MM.1S (cell line): ENCODE data around the gene LMTK3.

Source experiments
- DNase-seq: peaks from one replicate; pipeline ENCODE4 v3.0.0-alpha.2; 2015
- H2AFZ ChIP-seq: fragments of 300-600 bp; sonication (generic); 2 replicates; pipeline ENCODE4 v1.6.0; 2016; ENCODE audit warnings: antibody characterized with exemption, low read length
- H3F3A ChIP-seq: fragments of 300-600 bp; sonication (generic); 2 replicates; pipeline ENCODE4 v1.6.1; 2016; ENCODE audit warnings: mild to moderate bottlenecking, antibody characterized with exemption, low read length, moderate library complexity, mixed read lengths; ENCODE audit not compliant: insufficient read depth
- H3K27ac ChIP-seq: fragments of 300-600 bp; sonication (generic); 2 replicates; pipeline ENCODE4 v1.5.1; 2016; ENCODE audit warnings: mild to moderate bottlenecking, low read length
- H3K27me3 ChIP-seq: fragments of 300-600 bp; sonication (generic); replicated peaks from 2 replicates; pipeline ENCODE4 v1.6.0; 2016; ENCODE audit warnings: low read length; ENCODE audit not compliant: insufficient read depth
- H3K36me3 ChIP-seq: fragments of 300-600 bp; sonication (generic); replicated peaks from 2 replicates; pipeline ENCODE4 v1.6.1; 2016; ENCODE audit warnings: mild to moderate bottlenecking, low read length, mixed read lengths; ENCODE audit not compliant: insufficient read depth
- H3K4me1 ChIP-seq: fragments of 300-600 bp; sonication (generic); 2 replicates; pipeline ENCODE4 v1.6.1; 2016; ENCODE audit warnings: low read length, mixed read lengths
- H3K4me2 ChIP-seq: fragments of 300-600 bp; sonication (generic); 2 replicates; pipeline ENCODE4 v1.6.0; 2016; ENCODE audit warnings: low read depth, low read length
- H3K4me3 ChIP-seq: fragments of 300-600 bp; sonication (generic); 2 replicates; pipeline ENCODE4 v1.5.1; 2016; ENCODE audit warnings: low read length, mixed read lengths
- H3K79me2 ChIP-seq: fragments of 300-600 bp; sonication (generic); 2 replicates; pipeline ENCODE4 v1.6.1; 2016; ENCODE audit warnings: mixed run types, low read length, mixed read lengths
- H3K9ac ChIP-seq: fragments of 300-600 bp; sonication (generic); 2 replicates; pipeline ENCODE4 v1.6.1; 2016; ENCODE audit warnings: low read length, mixed read lengths
- H3K9me2 ChIP-seq: fragments of 300-600 bp; sonication (generic); replicated peaks from 2 replicates; pipeline ENCODE4 v1.6.1; 2016; ENCODE audit warnings: mild to moderate bottlenecking, low read length, mixed read lengths; ENCODE audit not compliant: insufficient read depth
- H3K9me3 ChIP-seq: fragments of 300-600 bp; sonication (generic); replicated peaks from 2 replicates; pipeline ENCODE4 v1.6.1; 2016; ENCODE audit warnings: mild to moderate bottlenecking, low read length, mixed read lengths; ENCODE audit not compliant: insufficient read depth
- H4K20me1 ChIP-seq: fragments of 300-600 bp; sonication (generic); 2 replicates; pipeline ENCODE4 v1.6.1; 2016; ENCODE audit warnings: mild to moderate bottlenecking, low read length, moderate library complexity, mixed read lengths; ENCODE audit not compliant: insufficient read depth
- EZH2 ChIP-seq: fragments of 300-600 bp; sonication (generic); optimal IDR thresholded peaks from 2 replicates; pipeline ENCODE3; 2017; ENCODE audit warnings: low read depth, mild to moderate bottlenecking, antibody characterized with exemption, low read length, mixed read lengths
- EZH2phosphoT487 ChIP-seq: fragments of 300-600 bp; sonication (generic); IDR thresholded peaks from 2 replicates; pipeline ENCODE4 v1.6.1; 2018; ENCODE audit warnings: antibody characterized with exemption, low read length
- TF ChIP-seq, protein P1 (sequence below): fragments of 300-600 bp; sonication (generic); IDR thresholded peaks from 2 replicates; pipeline ENCODE4 v1.5.1; 2016; ENCODE audit warnings: antibody characterized with exemption, low read length, mixed read lengths

Gene LMTK3

DNA sequence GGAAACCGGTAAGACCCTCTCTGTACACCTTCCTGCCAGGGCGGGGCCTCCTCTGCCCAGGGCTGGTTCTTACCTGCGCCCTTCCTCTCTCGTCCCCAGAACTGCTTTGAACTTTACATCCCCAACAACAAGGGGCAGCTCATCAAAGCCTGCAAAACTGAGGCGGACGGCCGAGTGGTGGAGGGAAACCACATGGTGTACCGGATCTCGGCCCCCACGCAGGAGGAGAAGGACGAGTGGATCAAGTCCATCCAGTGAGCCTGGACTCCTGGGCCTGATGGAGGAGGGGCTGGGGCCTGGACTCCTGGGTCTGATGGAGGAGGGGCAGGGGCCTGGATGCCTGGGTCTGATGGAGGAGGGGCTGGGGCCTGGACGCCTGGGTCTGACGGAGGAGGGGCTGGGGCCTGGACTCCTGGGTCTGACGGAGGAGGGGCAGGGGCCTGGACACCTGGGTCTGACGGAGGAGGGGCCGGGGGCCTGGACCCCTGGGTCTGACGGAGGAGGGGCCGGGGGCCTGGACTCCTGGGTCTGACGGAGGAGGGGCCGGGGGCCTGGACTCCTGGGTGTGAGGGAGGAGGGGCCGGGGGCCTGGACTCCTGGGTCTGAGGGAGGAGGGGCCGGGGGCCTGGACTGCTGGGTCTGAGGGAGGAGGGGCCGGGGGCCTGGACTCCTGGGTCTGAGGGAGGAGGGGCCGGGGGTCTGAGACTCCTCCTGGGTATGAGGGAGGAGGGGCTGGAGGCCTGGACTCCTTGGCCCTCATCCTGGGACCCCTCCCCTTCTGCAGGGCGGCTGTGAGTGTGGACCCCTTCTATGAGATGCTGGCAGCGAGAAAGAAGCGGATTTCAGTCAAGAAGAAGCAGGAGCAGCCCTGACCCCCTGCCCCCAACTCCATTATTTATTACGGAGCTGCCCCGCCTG, 33.0 kb downstream of the LMTK3 start:
- Histone ChIP-seq H3K4me1 (no peaks in the 10 kb centered on the region), H3F3A (0 out of 2 replicates have a peak, but pooled peaks cover 5% of the 10 kb centered on the region), H3K4me2 (no peak overlapping the region), H3K9me3 (no peaks in the 10 kb centered on the region), H2AFZ (no peak overlapping the region), H3K4me3 (no peak overlapping the region), H3K9me2 (no peaks in the 10 kb centered on the region), H3K27me3 (no peaks in the 10 kb centered on the region), H3K27ac (no peak overlapping the region), H4K20me1 (no peaks in the 10 kb centered on the region), H3K9ac (no peak overlapping the region), H3K36me3 (no peaks in the 10 kb centered on the region), H3K79me2 (no peaks in the 10 kb centered on the region)
- TF ChIP-seq, protein P1, sequence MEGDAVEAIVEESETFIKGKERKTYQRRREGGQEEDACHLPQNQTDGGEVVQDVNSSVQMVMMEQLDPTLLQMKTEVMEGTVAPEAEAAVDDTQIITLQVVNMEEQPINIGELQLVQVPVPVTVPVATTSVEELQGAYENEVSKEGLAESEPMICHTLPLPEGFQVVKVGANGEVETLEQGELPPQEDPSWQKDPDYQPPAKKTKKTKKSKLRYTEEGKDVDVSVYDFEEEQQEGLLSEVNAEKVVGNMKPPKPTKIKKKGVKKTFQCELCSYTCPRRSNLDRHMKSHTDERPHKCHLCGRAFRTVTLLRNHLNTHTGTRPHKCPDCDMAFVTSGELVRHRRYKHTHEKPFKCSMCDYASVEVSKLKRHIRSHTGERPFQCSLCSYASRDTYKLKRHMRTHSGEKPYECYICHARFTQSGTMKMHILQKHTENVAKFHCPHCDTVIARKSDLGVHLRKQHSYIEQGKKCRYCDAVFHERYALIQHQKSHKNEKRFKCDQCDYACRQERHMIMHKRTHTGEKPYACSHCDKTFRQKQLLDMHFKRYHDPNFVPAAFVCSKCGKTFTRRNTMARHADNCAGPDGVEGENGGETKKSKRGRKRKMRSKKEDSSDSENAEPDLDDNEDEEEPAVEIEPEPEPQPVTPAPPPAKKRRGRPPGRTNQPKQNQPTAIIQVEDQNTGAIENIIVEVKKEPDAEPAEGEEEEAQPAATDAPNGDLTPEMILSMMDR: no peak
- TF ChIP-seq EZH2phosphoT487 (no peak), EZH2 (no peak)
- DNase-seq: no peak

DNA sequence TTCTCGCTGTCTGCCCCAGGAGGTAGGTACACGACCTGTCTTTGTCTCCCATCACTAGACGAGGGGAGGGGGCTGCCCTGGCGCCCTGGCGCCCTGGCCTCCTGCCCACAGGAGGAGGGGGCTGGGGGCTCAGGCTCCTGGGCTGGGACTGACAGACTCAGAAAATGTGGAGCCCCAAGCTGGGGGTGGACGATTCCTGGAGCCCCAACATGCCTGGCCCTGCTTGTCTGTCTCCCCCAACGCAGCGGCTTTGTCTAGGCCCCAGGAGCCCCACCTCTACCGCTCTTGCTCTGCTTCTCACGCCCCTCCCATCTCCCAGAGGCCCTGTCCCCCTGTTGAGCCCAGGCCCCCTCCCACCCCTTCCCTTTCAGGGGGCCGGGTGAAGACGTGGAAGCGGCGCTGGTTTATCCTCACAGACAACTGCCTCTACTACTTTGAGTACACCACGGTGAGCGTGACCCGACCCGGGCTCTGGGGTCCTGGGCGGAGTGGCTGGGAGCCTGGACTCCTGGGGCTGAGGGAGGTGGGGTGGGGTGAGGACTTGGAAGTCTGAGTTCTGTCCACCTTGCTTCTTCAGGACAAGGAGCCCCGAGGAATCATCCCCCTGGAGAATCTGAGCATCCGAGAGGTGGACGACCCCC, 33.8 kb downstream of the LMTK3 start:
- H3K27me3 ChIP-seq: no peaks in the 10 kb centered on the region
- H3K79me2 ChIP-seq: no peaks in the 10 kb centered on the region
- H4K20me1 ChIP-seq: no peaks in the 10 kb centered on the region
- DNase-seq: no peak
- H3K9me3 ChIP-seq: no peaks in the 10 kb centered on the region
- 0 out of 2 replicates have a peak, but pooled peaks cover 5% of the 10 kb centered on the region for H3F3A ChIP-seq
- no peak overlapping the region for H3K4me3 ChIP-seq
- H3K27ac ChIP-seq: no peak overlapping the region
- no peaks in the 10 kb centered on the region for H3K36me3 ChIP-seq
- no peaks in the 10 kb centered on the region for H3K4me1 ChIP-seq
- no peak overlapping the region for H3K4me2 ChIP-seq
- no peaks in the 10 kb centered on the region for H3K9me2 ChIP-seq
- no peak overlapping the region for H3K9ac ChIP-seq
- TF ChIP-seq EZH2: no peak
- TF ChIP-seq EZH2phosphoT487: no peak
- TF ChIP-seq, protein P1: no peak
- H2AFZ ChIP-seq: no peak overlapping the region

DNA sequence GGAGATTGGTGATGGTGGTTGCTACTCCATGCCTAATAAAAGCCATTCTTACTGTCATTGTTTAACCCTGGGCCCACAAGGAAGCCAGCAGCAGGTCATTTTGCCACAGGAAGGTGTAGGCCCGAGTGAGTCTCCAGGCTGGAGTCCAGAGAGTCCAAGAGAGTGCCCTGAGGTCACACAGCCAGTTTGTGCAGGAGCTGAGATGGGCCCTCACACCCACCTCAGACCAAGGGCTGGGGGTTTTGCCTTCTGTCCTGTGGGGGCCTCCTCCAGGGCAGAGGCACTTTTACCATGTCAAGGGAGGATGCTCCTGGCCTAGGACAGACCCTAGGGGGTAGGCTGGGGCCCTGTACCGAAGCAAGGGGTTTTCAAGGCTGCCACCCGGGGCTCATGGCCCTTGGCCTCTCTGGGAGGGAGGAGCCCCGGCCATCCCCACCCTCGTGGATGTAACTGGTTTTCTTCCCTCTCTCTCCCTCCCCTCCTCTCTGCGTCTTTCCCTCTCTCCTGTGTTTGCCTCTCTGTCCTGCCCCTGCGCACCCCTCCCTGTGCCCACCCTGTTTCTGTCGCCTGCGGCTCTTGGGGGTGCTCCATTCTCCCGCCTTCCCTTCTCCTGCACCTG, 34.5 kb downstream of the LMTK3 start:
- no peaks in the 10 kb centered on the region for H3K9me3 ChIP-seq
- no peak for DNase-seq
- no peaks in the 10 kb centered on the region for H3K4me1 ChIP-seq
- no peak overlapping the region for H3K9ac ChIP-seq
- H3K9me2 ChIP-seq: no peaks in the 10 kb centered on the region
- TF ChIP-seq EZH2: no peak
- no peak for TF ChIP-seq EZH2phosphoT487
- TF ChIP-seq, protein P1: no peak
- H3F3A ChIP-seq: 0 out of 2 replicates have a peak, but pooled peaks cover 5% of the 10 kb centered on the region
- no peak overlapping the region for H3K4me2 ChIP-seq
- H3K4me3 ChIP-seq: no peak overlapping the region
- H4K20me1 ChIP-seq: no peaks in the 10 kb centered on the region
- H2AFZ ChIP-seq: no peak overlapping the region
- no peaks in the 10 kb centered on the region for H3K27me3 ChIP-seq
- no peak overlapping the region for H3K27ac ChIP-seq
- no peaks in the 10 kb centered on the region for H3K79me2 ChIP-seq
- H3K36me3 ChIP-seq: no peaks in the 10 kb centered on the region
